Esophagus squamous epithelium (tissue), 5 donors: ENCODE measurements around the gene ZRANB2. TPM values are rescaled to one million over a fixed set of nuclear protein-coding genes. Genes with fewer than 3 reads are reported as not detected.

Source experiments
- DNase-seq: peaks from one replicate; lab custom pipeline; 2025; lab: John Stamatoyannopoulos, UW
- H3K27ac ChIP-seq, 4 donors: fragments of 200-600 bp; sonication (generic); one replicate each; pipeline ENCODE4 v1.5.1; 2016 to 2019; ENCODE audit warnings: mild to moderate bottlenecking in 1 of 4
- H3K27me3 ChIP-seq, 4 donors: fragments of 200-600 bp; sonication (generic); 1 replicate in 3 of 4; 2 replicates in 1 of 4; pipeline versions ENCODE4 v1.5.1 to v1.6.0; 2017 to 2021; ENCODE audit warnings: antibody characterized with exemption in 1 of 4
- H3K36me3 ChIP-seq, 3 donors: fragments of 200-600 bp; sonication (generic); one replicate each; pipeline ENCODE4 v1.5.1; 2016 to 2019
- H3K4me1 ChIP-seq, 3 donors: fragments of 200-600 bp; sonication (generic); one replicate each; pipeline ENCODE4 v1.5.1; 2017 to 2019
- H3K4me3 ChIP-seq, 4 donors: fragments of 200-600 bp; sonication (generic); 1 replicate in 3 of 4; 2 replicates in 1 of 4; pipeline ENCODE4 v1.5.1; 2016 to 2019; ENCODE audit warnings: mild to moderate bottlenecking in 2 of 4, moderate library complexity in 1 of 4
- H3K9me3 ChIP-seq, 3 donors: fragments of 200-600 bp; sonication (generic); one replicate each; pipeline ENCODE4 v1.5.1; 2016 to 2019
- POLR2A ChIP-seq, 4 donors: fragments of 450-650 bp; IDR thresholded peaks; one replicate each; pipeline ENCODE4 v1.6.1; 2017; ENCODE audit warnings: antibody characterized with exemption in 4 of 4, mild to moderate bottlenecking in 4 of 4, moderate library complexity in 3 of 4
- WGBS, 2 donors: methylation state at CpG; one replicate each; pipeline ENCODE4 v1.1.5; 2018; 5-methylcytosine and 5-hydroxymethylcytosine counted together
- intact Hi-C: fragments of 100-400 bp; cut with DNase I; formaldehyde crosslinking; loops from one replicate; pipeline ENCODE4 v1.15.0; 2022
- total RNA-seq, 4 donors: library from RNA; depleted of rRNA; stranded (reverse); fragments of >200 nt; gene quantifications; one replicate each; pipeline ENCODE4 v1.1.0, GENCODE V29; 2016
- TF ChIP-seq, protein P1 (sequence below), 6 experiments: fragments of 450-650 bp in 4 of 6; fragments of 200-600 bp in 2 of 6; sonication (generic) in 2 of 6; IDR thresholded peaks; one replicate each; pipeline ENCODE4 v1.5.1; 2016 to 2019; ENCODE audit warnings: antibody characterized with exemption in 6 of 6, mild to moderate bottlenecking in 4 of 6, moderate library complexity in 4 of 6
- donor health status: DM: yes; HTN: yes; CAD: no.

The ZRANB2 gene
- total RNA-seq, 4 donors from 2014 or later: 17.4 to 67.7 (median 36.8) TPM

DNA sequence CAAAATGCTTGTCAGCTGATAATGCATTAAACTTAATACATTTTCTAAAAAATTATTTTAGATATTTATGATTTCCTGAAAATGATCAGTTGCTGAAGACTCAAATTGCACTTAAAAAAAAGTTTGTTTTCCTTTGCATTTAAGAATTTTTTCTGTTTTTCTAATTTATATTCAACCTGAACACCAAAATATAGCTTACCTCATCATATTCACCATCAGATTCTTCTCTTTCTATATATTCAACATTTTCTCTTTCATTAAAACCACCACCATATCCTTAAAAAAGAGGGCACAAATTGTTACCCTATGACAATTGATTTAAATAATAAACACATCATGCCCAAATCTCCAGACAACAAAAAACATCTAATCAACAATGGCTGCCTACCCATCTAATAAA, 8.6 kb downstream of the ZRANB2 start:
- H3K4me1 ChIP-seq: peaks cover 0 to 1% (median 0%) of the 10 kb centered on the region in 3 donors
- H3K36me3 ChIP-seq: peaks cover 4 to 100% (median 37%) of the 10 kb centered on the region in 3 donors
- TF ChIP-seq, protein P1, sequence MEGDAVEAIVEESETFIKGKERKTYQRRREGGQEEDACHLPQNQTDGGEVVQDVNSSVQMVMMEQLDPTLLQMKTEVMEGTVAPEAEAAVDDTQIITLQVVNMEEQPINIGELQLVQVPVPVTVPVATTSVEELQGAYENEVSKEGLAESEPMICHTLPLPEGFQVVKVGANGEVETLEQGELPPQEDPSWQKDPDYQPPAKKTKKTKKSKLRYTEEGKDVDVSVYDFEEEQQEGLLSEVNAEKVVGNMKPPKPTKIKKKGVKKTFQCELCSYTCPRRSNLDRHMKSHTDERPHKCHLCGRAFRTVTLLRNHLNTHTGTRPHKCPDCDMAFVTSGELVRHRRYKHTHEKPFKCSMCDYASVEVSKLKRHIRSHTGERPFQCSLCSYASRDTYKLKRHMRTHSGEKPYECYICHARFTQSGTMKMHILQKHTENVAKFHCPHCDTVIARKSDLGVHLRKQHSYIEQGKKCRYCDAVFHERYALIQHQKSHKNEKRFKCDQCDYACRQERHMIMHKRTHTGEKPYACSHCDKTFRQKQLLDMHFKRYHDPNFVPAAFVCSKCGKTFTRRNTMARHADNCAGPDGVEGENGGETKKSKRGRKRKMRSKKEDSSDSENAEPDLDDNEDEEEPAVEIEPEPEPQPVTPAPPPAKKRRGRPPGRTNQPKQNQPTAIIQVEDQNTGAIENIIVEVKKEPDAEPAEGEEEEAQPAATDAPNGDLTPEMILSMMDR (IDR thresholded peaks at IDR 0.05): no peak
- TF ChIP-seq POLR2A (IDR thresholded peaks at IDR 0.05): no peak
- no peaks in the 10 kb centered on the region for H3K9me3 ChIP-seq
- H3K27me3 ChIP-seq: no peaks in the 10 kb centered on the region
- no peak overlapping the region for H3K27ac ChIP-seq
- no peak for DNase-seq
- H3K4me3 ChIP-seq: no peak overlapping the region
- intact Hi-C loops: no loop called here

DNA sequence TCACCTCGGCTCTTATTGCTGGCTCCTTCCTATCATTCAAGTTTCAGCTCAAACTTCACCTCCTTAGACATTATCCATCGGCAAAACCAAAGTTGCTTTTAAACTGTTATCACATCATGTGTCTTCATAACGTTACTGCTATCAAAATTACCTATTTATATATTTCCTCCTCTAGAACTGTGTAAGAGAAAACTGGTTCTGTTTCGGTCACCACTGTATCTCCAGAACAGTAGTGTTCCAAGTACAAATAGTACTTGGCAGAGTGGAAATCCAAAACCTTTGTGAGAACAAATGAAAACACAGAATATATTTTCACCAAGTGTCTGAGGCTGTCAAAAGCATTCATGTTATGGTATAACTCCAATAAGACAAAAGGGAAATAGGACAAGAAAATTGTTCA, 9.1 kb downstream of the ZRANB2 start:
- TF ChIP-seq, protein P1 (IDR thresholded peaks at IDR 0.05): no peak
- TF ChIP-seq POLR2A (IDR thresholded peaks at IDR 0.05): no peak
- intact Hi-C loops: no loop called here
- H3K4me1 ChIP-seq: no peaks in the 10 kb centered on the region
- H3K36me3 ChIP-seq: peaks cover 4 to 100% (median 33%) of the 10 kb centered on the region in 3 donors
- H3K4me3 ChIP-seq: no peak overlapping the region
- WGBS, 2 donors: 88 to 93% methylated on average over 4 of the region's 4 CpGs
- DNase-seq: no peak
- H3K27ac ChIP-seq: no peak overlapping the region
- H3K9me3 ChIP-seq: no peaks in the 10 kb centered on the region
- H3K27me3 ChIP-seq: no peaks in the 10 kb centered on the region

DNA sequence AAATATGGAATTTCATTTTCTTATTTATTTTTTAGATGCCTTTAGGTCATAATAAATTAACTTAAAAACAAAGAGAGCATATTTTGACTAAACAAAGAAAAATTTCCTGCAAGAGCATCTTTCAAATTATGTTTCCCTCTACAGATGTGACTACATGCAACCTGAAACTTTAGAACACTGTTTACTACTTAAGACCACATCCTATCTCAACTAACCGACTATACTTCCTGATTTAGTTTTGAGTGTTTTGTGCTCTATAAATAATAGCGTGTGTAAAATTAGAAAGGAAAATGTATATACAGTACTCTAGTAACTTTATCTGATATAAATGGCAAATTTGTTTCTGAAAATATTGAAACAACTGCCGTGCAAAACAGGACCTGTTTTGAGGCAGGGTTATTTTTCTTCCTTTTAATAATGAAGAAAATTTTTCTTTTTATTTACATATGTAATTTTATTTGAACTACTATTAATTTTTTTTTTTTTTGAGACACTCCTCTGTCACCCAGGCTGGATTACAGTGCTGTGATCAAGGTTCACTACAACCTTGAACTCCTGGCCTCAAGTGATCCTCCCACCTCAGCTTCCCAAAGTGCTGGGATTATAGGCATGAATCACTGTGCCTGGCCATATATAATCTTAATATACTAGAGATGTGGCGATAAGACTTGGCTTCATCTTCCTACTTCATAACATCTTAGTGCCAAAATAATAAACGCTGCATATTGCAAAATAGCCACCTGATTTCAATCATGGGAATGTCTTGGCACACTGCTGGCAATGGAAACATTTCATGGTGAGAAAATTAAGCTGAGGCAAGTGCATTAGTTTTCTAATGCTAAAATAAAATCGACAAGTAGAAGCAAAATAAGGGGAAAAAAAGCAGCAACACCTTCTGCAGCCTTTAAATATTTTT, 12.3 kb downstream of the ZRANB2 start:
- WGBS, 2 donors: 66 to 73% methylated on average over 6 of the region's 6 CpGs
- no peak overlapping the region for H3K4me3 ChIP-seq

DNA sequence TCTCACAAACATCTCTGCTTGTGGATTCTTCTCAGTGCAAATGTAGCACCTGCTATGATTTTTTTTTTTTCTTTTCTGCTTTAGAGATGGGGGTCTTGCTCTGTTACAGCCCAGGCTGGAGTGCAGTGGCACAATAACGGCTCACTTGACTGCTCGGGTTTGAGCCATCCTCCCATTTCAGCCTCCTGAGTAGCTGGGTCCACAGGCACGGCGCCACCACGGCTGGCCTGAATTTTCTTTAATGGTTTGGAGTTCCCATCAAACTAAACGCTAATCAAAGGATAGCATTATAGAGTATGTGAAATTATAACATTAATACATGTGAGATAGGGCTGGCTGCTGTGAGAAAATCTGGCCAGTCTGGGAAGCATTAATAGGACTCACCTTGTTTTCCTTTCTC, 26.0 kb downstream of the ZRANB2 start:
- Histone ChIP-seq H3K27ac (no peak overlapping the region), H3K4me1 (no peaks in the 10 kb centered on the region), H3K9me3 (no peaks in the 10 kb centered on the region), H3K27me3 (peaks cover 0 to 14% (median 0%) of the 10 kb centered on the region in 4 donors), H3K4me3 (no peak overlapping the region), H3K36me3 (peaks cover 0 to 35% (median 4%) of the 10 kb centered on the region in 3 donors)
- no peak for TF ChIP-seq POLR2A (IDR thresholded peaks at IDR 0.05)
- intact Hi-C loops: loop anchor here (10.0 kb wide), 1 partner anchor 370 kb away; no protein-coding TSS in a partner anchor
- 85 to 91% methylated on average over 6 of the region's 6 CpGs for WGBS, 2 donors
- DNase-seq: no peak

More for the DNA sequence above, 12.3 kb downstream of the ZRANB2 start:
- Histone ChIP-seq H3K4me1 (no peaks in the 10 kb centered on the region), H3K36me3 (peaks cover 10 to 100% (median 30%) of the 10 kb centered on the region in 3 donors), H3K27me3 (no peaks in the 10 kb centered on the region), H3K9me3 (no peaks in the 10 kb centered on the region), H3K27ac (no peak overlapping the region)
- TF ChIP-seq, protein P1 (IDR thresholded peaks at IDR 0.05): no peak
- no peak for TF ChIP-seq POLR2A (IDR thresholded peaks at IDR 0.05)
- intact Hi-C loops: no loop called here
- no peak for DNase-seq

DNA sequence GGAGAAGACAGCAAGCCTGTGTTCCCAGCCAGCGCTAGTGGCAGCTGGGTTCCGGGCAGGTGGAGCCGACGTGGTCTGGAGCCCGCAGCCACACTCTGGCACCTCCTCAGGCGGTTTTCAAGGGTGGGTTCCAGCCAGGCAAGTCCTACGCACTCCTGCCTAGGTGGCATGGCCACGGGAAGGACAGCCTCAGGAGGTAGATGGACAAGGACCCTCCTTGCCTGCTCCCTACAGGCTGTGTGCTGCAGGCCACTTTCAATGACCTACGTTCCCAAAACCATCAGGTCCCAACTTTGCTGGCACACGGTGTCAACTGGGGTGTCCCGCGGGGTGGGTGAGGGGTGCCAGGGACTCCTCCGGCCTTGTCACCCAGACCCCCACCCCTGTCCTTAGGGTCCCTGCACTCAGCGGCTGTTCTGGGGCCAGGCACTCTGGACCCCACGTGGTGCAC, 26.5 kb downstream of the ZRANB2 start:
- no peak for DNase-seq
- Histone ChIP-seq H3K36me3 (peaks cover 0 to 30% (median 4%) of the 10 kb centered on the region in 3 donors), H3K4me3 (no peak overlapping the region), H3K27me3 (peaks cover 0 to 18% (median 0%) of the 10 kb centered on the region in 4 donors), H3K27ac (no peak overlapping the region), H3K4me1 (no peaks in the 10 kb centered on the region), H3K9me3 (no peaks in the 10 kb centered on the region)
- TF ChIP-seq, protein P1 (IDR thresholded peaks at IDR 0.05): no peak
- TF ChIP-seq POLR2A (IDR thresholded peaks at IDR 0.05): no peak
- WGBS, 2 donors: 40 to 84% methylated on average over 1 to 3 of the region's 15 CpGs
- intact Hi-C loops: loop anchor here (10.0 kb wide), 1 partner anchor 370 kb away; no protein-coding TSS in a partner anchor
